ENCODE measurements around the gene A1BG.

DNA sequence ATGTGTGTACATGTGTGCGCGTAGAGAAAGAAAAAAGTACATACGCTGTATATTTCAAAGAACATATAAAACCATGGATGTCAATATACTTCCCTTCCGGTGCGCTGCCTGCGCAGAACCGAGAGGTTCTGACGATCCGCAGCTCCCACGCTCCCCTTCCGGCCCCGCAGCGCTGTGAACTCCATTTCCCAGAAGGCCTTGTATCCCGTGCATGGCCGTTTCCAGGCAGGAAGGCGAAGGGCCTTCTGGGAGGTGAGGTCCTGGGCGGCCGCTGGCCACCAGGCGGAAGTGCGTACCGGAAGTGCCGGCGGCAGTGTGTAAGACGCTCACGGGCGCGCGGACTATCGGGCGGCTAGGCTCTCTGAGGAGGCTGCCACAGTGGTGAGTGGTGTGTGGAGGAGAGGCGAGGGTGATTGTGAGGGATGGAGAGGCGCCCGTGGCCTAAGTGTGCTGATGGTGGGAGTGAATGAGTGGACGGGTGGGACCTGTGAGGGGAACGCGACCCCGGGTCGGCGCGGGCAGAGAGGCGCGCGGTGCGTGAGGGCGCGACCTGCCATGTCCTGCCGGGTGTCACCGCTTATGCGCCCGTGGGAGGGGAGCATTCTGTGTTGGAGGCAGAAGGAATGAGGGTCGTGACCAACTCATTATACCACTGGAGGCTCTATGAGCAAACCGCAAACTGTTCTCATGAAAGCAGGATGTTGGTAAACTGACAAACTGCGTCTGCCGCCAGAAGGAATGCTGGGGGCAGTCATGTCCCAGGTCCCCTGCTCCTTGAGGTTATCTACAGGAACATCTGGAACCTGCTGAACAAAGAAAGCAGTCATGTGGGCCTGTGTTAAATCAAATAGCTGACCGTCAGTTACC is 48.0 kb downstream of the A1BG start, which contains the start of gene ERVK3-1:
- TF ChIP-seq CTCF (conservative IDR thresholded peaks at IDR 0.05; ENCODE audit: low read length) = no peak
- TF ChIP-seq EZH2phosphoT487 (IDR thresholded peaks at IDR 0.05; ENCODE audit: borderline replicate concordance) = no peak

Data from Loucy (cell line).